Central memory CD8-positive, alpha-beta T cell (primary cell): ENCODE results near the gene QSOX1.

Source experiments
- ATAC-seq: fragments of 150-1000 bp; cut with Tn5 transposase; replicated peaks from 2 replicates; pipeline ENCODE4 v1.10.0; 2022; ENCODE audit warnings: mild to moderate bottlenecking, moderate FRiP score, moderate number of reproducible peaks; ENCODE audit not compliant: poor library complexity, severe bottlenecking; ENCODE audit errors: extremely low read depth
- DNase-seq, 2 donors: peaks; one replicate each; pipeline ENCODE4 v3.0.0; 2021; ENCODE audit warnings: low spot score in 2 of 2
- H3K27ac Mint-ChIP-seq: one replicate; pipeline ENCODE4 v1.8.0; 2022; ENCODE audit warnings: low read depth, mild to moderate bottlenecking, moderate library complexity, mixed read lengths
- H3K27me3 Mint-ChIP-seq: one replicate; pipeline ENCODE4 v1.8.0; 2022; ENCODE audit warnings: mixed read lengths
- H3K36me3 Mint-ChIP-seq: one replicate; pipeline ENCODE4 v1.8.0; 2022; ENCODE audit warnings: mild to moderate bottlenecking, moderate library complexity, mixed read lengths; ENCODE audit not compliant: insufficient read depth
- H3K4me1 Mint-ChIP-seq: one replicate; pipeline ENCODE4 v1.8.0; 2022; ENCODE audit warnings: mixed read lengths
- H3K4me3 Mint-ChIP-seq: one replicate; pipeline ENCODE4 v1.8.0; 2022; ENCODE audit warnings: mild to moderate bottlenecking, moderate library complexity, mixed read lengths
- H3K9me3 Mint-ChIP-seq: one replicate; pipeline ENCODE4 v1.8.0; 2022; ENCODE audit warnings: mixed read lengths

Gene QSOX1

DNA sequence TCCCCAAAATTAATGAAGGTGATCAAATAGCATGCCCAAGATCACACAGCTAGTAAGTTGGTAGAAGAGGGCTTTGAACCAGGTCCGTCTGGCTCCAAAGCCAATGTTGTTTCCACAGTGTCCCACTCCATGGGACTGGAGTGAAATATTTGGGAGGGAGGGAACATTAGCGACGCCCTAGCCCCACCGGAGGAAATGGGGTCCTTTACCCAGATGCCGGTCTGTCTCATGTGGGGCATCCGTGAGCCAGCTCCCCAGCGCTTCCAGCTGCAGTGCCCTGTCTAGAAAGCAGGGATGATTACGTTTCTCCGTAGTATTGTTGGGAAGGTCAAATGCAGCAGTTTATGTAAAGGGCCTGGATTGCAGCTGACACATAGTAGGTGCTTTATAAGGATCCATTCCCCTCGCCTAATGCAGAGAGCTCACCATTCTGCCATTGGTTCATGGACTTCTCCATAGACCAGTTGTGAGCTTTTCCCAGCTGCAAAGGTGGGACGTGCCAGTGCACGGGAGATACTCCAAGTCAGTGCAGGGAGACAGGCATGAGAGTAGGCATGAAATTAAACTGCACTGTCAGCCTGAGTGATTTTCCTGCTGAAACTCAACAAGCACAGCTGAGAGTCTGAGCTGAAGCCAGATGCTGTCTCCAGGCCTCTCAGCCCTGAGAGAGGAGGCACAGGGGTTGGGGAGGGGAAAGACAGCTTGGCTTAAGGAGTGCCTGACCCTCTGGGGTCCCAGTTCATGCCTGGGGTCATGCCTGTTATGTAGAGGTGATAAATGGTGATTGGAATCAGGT lies 24.7 kb downstream of the QSOX1 start:
- no peaks in the 10 kb centered on the region for H3K27me3 Mint-ChIP-seq
- no peak overlapping the region for H3K27ac Mint-ChIP-seq
- no peaks in the 10 kb centered on the region for H3K4me1 Mint-ChIP-seq
- no peak overlapping the region for H3K4me3 Mint-ChIP-seq
- ATAC-seq (no peak), DNase-seq (no peak)
- peaks cover 2% of the 10 kb centered on the region for H3K36me3 Mint-ChIP-seq
- no peaks in the 10 kb centered on the region for H3K9me3 Mint-ChIP-seq

DNA sequence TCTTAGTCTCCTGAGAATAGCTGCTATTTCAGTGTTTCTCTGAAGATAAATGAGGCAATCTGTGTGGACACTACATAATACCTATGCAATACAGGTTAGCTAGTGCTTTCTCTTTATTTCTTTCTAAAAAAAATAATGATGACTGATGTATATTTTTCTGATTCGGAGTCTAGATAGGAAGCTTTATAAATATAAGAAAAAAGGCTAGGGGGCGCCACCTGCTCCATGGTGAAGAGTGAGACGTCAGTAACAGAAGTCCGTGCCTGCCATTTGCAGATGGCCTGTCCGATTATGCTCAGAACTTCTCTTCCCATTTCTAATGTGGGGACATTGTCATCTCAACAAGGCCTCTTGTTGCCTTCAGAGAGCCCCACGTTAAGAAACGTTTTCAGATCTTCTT lies 26.4 kb downstream of the QSOX1 start:
- H3K9me3 Mint-ChIP-seq: no peaks in the 10 kb centered on the region
- no peak overlapping the region for H3K27ac Mint-ChIP-seq
- DNase-seq: no peak
- H3K4me1 Mint-ChIP-seq: no peaks in the 10 kb centered on the region
- no peak overlapping the region for H3K4me3 Mint-ChIP-seq
- ATAC-seq: no peak
- peaks cover 5% of the 10 kb centered on the region for H3K36me3 Mint-ChIP-seq
- H3K27me3 Mint-ChIP-seq: no peaks in the 10 kb centered on the region

DNA sequence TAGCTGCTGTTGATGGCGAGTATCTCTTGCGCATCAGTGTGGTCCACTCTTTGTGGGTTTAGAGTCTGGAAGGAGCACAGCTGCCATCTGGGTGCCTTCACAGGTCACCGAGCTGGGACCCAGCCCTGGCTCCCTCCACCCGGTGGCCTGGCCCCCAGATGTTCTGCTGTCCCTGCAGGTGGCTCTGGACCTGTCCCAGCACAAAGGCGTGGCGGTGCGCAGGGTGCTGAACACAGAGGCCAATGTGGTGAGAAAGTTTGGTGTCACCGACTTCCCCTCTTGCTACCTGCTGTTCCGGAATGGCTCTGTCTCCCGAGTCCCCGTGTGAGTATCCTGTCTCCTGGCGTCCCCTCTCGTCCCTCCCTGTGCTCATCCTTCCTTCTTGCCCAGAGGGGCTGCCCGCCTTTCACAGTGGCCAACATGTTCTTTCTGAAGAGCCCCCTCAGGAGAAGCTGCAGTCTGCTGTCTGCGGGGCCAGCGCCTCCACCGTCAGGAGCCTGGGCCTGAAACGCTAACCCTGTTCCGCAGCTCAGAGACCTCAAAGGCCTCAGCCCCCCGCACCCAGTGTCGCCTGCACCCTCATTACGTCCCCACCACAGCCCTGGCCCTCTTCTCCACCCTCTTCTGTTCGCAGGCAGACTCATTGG lies 27.4 kb downstream of the QSOX1 start:
- Mint-ChIP-seq H3K9me3 (no peaks in the 10 kb centered on the region), H3K4me3 (no peak overlapping the region), H3K27ac (no peak overlapping the region), H3K36me3 (peaks cover 7% of the 10 kb centered on the region), H3K4me1 (no peaks in the 10 kb centered on the region), H3K27me3 (no peaks in the 10 kb centered on the region)
- DNase-seq (no peak), ATAC-seq (no peak)

DNA sequence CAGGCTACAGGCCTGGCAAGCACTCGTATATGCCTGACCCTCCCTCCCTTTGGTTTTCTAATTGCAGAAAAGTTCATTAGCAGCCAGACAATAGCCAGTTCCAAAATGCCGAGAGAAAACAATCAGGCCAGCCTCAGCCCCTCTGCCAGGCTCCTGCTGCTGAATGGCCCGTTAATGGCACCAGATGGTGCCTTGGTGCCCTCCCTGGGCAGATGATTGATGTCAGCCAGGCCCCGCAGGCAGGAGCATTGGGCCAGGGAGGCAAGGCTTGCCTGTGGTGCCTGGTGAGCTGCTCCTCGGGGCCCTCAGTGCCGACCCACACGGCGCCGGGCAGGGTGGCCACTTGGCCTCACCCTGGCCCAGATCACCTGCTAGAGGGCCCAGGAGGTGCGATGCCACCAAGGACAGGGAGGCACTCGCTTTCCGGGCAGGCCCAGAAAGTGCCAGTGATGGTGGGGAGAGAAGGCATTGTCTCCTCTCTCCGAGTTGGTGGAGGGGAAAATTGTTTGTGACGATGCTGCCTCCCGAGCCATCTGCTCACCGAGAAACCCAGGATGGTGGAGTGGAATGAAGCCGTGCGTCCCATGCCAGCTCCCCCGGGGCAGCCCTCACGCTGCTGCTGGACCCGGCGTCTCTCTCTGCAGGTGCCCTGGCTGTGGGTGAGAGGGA lies 28.1 kb downstream of the QSOX1 start:
- peaks cover 6% of the 10 kb centered on the region for H3K36me3 Mint-ChIP-seq
- ATAC-seq (no peak), DNase-seq (no peak)
- no peaks in the 10 kb centered on the region for H3K4me1 Mint-ChIP-seq
- no peaks in the 10 kb centered on the region for H3K27me3 Mint-ChIP-seq
- no peak overlapping the region for H3K4me3 Mint-ChIP-seq
- no peaks in the 10 kb centered on the region for H3K9me3 Mint-ChIP-seq
- no peak overlapping the region for H3K27ac Mint-ChIP-seq

DNA sequence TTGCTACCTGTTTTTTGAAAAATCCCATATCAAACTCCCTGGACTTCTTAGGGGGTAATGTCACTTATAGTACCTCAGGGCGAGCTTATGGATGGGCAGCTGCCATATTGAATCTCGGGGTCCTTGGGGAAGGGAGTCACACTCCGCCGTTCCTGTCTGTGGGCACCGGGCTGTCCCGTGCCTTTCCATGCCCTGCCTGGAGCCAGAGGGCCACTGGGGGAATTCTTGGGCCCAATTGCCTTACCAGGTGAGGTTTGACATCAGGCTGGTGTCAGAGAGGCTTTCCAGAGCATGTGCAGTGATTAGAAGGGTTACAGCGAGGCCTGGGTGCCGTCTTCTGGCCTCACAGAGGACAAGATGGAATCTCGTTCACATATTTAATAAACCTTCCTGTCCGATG lies 28.8 kb downstream of the QSOX1 start:
- Mint-ChIP-seq H3K27me3 (no peaks in the 10 kb centered on the region), H3K36me3 (peaks cover 6% of the 10 kb centered on the region), H3K27ac (no peak overlapping the region), H3K9me3 (no peaks in the 10 kb centered on the region), H3K4me1 (peaks cover under 1% of the 10 kb centered on the region), H3K4me3 (no peak overlapping the region)
- DNase-seq (no peak), ATAC-seq (no peak)

DNA sequence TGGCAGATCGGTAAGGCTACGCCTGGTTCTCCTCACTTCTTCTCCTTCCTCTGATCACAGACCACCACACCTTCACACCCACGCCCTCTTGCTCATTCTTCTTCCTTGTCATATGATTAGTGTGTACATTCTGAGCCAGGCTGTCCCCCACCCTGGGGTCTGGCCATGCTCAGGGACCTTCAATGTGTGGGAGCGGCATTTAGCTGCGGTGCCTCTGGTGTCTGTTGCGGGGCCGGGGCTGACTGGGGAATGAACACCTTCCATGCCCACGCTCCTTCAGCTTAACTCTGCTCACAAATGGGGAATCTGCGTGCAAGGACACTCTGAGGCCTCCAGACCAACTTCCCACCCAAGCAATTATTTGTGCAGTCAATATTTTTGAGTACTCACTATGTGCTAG lies 29.4 kb downstream of the QSOX1 start:
- no peaks in the 10 kb centered on the region for H3K27me3 Mint-ChIP-seq
- H3K4me1 Mint-ChIP-seq: peaks cover 5% of the 10 kb centered on the region
- H3K4me3 Mint-ChIP-seq: no peak overlapping the region
- DNase-seq (no peak), ATAC-seq (no peak)
- H3K27ac Mint-ChIP-seq: no peak overlapping the region
- H3K9me3 Mint-ChIP-seq: no peaks in the 10 kb centered on the region
- H3K36me3 Mint-ChIP-seq: peaks cover 6% of the 10 kb centered on the region

DNA sequence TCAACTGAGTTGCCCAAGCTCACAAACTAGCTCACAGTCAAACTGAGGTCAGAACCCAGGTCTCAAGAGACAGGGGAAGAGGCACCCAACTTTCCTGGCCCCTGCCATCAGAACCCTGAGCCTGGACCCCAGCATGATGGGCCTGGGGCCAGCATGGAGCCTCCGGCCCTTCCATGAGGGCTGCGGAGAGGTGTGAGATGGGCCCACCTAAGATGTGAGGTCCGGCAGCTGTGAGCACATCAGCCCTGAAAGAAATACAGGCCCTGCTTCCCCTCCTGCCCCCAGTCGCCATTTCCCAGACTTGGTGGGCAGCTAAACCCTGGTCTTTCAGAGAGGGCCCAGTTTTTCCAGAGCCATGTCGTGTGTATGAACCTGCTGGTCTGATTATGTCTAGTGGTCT lies 30.6 kb downstream of the QSOX1 start:
- no peaks in the 10 kb centered on the region for H3K27me3 Mint-ChIP-seq
- no peak for DNase-seq
- peaks cover 15% of the 10 kb centered on the region for H3K4me1 Mint-ChIP-seq
- no peak overlapping the region for H3K4me3 Mint-ChIP-seq
- H3K36me3 Mint-ChIP-seq: peaks cover 10% of the 10 kb centered on the region
- ATAC-seq: no peak
- no peaks in the 10 kb centered on the region for H3K9me3 Mint-ChIP-seq
- no peak overlapping the region for H3K27ac Mint-ChIP-seq

DNA sequence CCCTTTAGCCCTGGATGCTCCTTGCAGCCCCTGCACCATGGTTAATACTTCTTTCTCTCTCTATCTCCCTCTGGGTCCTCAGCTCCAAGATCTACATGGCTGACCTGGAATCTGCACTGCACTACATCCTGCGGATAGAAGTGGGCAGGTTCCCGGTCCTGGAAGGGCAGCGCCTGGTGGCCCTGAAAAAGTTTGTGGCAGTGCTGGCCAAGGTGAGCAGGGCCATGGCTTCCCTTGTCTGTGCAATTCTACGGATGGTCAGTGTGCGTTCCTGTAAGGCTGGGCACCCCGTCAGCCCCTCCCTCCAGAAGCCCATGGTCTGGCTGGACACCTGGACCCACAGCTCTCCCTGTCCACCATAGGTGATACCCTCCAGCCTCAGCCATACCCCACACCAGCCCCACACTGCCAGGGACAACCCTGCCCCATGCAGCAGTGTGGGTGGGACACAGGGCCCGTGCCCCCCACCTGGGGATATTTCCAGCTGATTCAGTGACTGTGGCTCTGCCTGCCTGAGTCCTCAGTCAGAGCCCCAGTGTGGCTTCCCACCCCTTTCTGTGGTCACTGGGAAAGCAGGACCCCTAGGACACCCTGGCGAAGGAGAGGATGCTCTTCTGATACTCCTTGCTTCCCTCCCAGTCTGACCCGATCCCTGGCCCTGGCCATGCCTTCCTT lies 31.4 kb downstream of the QSOX1 start:
- Mint-ChIP-seq H3K9me3 (no peaks in the 10 kb centered on the region), H3K4me1 (peaks cover 20% of the 10 kb centered on the region), H3K4me3 (no peak overlapping the region), H3K36me3 (peaks cover 11% of the 10 kb centered on the region), H3K27ac (no peak overlapping the region), H3K27me3 (no peaks in the 10 kb centered on the region)
- no peak for DNase-seq
- no peak for ATAC-seq

DNA sequence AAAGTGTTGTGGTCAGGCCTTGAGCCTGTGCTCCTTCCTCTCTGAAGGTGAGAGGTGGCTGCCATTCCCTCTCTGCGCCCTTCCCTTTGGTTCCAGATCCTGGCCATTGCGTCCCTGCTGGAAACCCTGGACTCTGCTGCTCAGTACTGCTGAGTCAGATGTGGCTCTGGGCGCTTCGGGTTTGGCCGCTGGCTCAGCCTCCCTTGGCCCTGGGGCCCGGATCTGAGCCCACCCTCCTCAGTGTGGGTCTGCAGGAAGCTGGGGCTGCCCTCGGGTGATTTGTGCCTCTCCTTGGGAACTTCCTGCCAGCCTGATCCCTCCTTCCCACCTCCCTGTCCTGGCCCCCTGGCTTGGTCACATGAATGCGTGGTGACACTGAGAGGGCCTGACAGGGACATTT lies 32.2 kb downstream of the QSOX1 start:
- H3K4me1 Mint-ChIP-seq: peaks cover 28% of the 10 kb centered on the region
- no peaks in the 10 kb centered on the region for H3K27me3 Mint-ChIP-seq
- H3K36me3 Mint-ChIP-seq: peaks cover 12% of the 10 kb centered on the region
- no peak for ATAC-seq
- no peak for DNase-seq
- no peak overlapping the region for H3K27ac Mint-ChIP-seq
- no peaks in the 10 kb centered on the region for H3K9me3 Mint-ChIP-seq
- H3K4me3 Mint-ChIP-seq: no peak overlapping the region

DNA sequence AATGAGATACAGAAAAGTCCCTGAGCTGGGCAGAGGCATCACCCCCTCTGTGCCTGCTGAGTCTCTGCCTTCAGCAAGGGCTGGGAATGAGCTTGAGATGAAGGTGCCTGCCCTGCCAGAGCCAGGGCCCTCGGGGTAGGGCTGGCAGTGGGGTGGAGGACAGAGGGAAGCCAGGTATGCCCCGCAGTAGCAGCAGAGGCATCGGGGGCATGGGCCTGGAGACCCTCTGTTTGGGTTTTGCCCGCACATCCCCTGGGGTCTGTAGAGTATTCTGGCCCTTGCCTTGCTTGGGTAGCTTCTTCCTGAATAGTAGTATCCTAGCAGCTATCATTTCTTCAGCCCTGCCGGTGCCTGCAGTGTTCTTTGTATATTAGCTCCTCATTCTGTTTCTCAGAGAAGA lies 33.0 kb downstream of the QSOX1 start:
- DNase-seq: no peak
- peaks cover 14% of the 10 kb centered on the region for H3K36me3 Mint-ChIP-seq
- H3K27ac Mint-ChIP-seq: no peak overlapping the region
- H3K4me3 Mint-ChIP-seq: no peak overlapping the region
- no peaks in the 10 kb centered on the region for H3K27me3 Mint-ChIP-seq
- H3K4me1 Mint-ChIP-seq: peaks cover 36% of the 10 kb centered on the region
- H3K9me3 Mint-ChIP-seq: no peaks in the 10 kb centered on the region
- no peak for ATAC-seq

DNA sequence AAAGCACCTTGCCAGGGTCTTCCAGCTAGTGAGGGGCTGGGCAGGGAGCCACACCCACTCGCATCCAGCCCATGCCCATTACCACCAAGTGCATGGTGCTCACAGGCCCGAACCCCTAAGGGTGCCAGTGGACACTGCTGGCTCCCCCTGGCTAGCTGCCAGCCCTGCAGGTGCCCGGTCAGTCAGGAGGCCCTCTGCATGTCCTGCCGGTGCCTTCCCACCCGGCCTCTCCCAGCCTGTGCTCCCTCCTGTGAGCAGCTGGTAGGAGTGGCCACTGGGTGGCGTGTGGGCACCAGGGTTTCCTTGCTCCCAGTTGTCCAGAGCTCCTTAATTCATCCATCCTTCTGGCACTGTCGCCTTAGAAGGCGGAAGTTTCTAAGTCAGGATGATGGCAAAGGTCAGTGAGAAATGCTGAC lies 33.4 kb downstream of the QSOX1 start:
- ATAC-seq: no peak
- DNase-seq: no peak
- Mint-ChIP-seq H3K4me3 (no peak overlapping the region), H3K36me3 (peaks cover 14% of the 10 kb centered on the region), H3K27ac (no peak overlapping the region), H3K27me3 (no peaks in the 10 kb centered on the region), H3K4me1 (peaks cover 40% of the 10 kb centered on the region), H3K9me3 (no peaks in the 10 kb centered on the region)

DNA sequence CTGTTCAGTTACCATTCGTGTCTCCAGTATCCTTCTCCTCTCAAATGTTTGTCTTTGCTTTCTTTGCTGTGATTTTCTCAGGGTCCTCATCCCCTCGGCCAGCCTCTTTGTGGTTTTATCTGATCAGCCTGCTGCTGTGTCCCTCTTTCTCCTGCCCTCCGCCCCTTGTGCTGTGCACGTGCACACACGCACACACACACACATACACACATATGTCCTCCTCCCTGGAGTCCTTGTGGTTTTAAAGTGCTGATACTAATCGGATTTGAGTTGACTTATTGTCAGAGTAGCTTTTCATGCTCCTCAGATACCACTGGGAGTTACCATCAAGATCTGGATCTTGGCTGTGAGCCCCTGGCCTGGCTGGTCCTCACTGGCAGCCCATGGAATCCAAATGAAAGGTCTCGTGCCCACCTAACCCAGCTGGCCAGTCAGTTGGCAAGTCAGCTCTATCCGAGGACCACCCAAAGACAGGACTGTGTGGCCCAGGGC lies 34.1 kb downstream of the QSOX1 start:
- Mint-ChIP-seq H3K27ac (peak overlapping the region; percentile 82), H3K36me3 (peaks cover 15% of the 10 kb centered on the region), H3K27me3 (no peaks in the 10 kb centered on the region), H3K9me3 (no peaks in the 10 kb centered on the region), H3K4me3 (no peak overlapping the region), H3K4me1 (peaks cover 47% of the 10 kb centered on the region)
- DNase-seq: no peak
- ATAC-seq: no peak
